GM10847 (cell line): ENCODE results near the gene NUDT1.
A peak's percentile ranks its signal among the peaks of the same experiment; 100 is the strongest.

Experiments
- POLR2A ChIP-seq: IDR thresholded peaks from 2 replicates; pipeline ENCODE4 v1.6.1; 2011; ENCODE audit not compliant: insufficient read length; ENCODE audit errors: extremely low read depth

The NUDT1 gene

DNA sequence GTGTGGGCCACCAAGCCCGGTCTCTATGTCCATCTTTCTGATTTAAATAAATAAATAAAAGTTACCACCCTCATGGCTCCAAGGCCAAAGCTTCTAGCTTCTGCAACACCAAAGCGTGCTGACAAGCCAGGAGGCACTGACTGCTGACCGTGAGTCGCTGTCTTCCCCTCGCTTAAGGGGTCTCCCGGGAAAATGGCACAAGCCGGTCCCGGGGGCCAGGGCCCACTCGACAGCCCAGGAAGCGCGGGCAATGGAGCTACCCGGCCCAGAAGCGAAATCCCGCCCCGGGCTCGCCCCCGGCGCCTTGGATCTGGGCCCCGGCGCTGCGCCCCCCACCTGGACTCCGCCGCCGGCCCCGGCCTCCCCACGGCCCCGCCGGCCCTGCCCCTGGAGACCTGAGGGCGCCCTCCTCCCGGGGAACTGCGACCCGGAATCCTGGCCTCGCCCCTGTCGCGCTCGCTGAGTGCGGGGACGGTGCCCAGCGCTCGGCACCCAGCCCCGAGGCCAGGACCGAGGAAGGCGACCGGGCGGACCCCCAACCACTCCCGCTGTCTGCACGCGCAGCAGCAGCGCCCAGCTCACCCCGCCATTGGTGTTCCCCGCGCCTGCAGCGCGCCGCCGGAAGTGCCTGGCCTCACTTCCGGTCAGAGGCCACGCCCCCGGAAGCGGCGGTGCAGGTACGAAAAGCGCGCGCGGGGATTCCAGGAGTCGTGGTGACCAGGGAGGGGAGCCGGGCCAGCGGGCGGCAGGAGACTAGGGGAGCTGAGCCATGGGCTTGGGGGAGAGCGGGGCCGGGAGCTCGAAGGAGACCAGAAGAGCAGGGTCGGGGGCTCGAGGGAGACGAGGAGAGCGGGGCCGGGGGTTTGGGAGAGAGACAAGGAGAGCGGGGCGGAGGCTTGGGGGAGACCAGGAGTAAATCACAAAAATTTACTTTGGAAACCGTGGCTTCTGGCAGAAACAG lies at the start of gene NUDT1, which contains the start of gene MRM2:
TSS of gene NUDT1 (plus strand) at position 647 of the 961 bp plus-strand sequence. CDS start 2,349 bp downstream, outside the sequence.
TSS of gene MRM2 (minus strand) at position 626 of the 961 bp plus-strand sequence. CDS start at position 590, 36 bp downstream.
- peak; percentile 94 for TF ChIP-seq POLR2A

DNA sequence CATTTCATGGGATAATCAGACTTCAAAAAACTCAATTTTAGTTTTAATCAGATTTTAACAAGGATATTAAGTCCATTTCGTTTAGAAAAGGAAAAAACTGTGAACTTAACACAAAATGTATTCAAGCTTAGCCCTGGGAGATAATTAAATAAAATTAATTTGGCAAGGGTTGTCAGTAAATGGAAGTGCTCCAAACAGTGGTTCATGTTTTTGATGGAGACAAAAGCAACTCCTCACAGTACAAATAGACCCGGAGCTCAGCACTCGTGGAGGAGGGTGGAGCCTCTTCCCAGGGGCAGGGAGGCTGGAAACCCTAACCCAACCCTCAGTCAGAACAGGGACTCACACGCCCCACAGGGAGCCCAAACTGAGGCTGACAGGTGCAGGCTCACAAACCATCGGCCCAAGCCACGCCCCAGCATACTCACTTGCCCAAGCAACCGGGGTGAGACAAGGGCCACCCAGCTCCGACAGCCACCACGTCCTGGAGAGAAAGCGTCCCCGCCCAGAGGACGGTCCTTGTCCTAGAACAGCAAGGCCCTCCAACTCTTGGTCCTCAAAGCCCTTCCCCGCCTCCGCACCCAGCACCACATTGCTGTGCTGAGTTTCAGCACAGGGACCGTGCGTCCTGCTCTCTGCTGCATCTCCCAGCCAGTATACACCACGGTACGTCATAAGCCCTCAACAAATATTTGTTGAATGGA lies 49.0 kb upstream of the NUDT1 start:
- TF ChIP-seq POLR2A: no peak

DNA sequence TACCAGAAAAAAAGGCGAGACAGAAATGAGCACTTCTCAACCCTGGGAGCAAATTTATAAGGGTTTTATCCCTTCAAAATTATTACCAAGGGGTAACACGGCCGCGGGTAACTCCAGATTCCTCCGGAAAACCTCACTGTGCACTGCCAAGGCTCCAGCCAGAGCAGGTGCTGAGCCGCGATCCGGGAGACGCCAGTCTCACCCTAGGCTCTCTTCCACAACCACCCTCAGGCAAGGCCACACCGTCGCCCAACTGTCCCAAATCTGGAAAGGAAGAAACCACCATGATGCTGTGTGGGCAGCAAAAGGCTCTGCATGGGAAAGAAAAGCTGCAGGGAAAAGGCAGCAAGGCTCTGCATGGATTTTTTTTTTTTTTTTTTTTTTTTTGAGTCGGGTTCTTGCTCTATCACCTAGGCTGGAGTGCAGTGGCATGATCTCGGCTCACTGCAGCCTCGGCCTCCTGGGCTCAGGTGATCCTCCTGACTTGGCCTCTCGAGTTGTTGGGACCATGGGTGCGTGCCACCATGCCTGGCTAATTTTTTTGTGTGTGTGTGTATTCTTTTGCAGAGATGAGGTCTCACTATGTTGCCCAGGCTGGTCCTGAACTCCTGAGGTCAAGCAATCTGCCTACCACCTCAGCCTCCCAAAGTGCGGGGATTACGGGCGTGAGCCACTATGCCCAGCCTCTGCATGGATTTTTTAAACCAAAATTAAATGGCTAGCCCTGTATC lies 48.3 kb upstream of the NUDT1 start:
- TF ChIP-seq POLR2A: no peak

- no peak for TF ChIP-seq POLR2A
Measured at GRCh38 chr7:2195400-2196246, 46.4 kb upstream of the NUDT1 start.

GRCh38 chr7:2196381-2197378 lies 45.3 kb upstream of the NUDT1 start:
- TF ChIP-seq POLR2A: no peak

GRCh38 chr7:2197436-2198155 lies 44.4 kb upstream of the NUDT1 start:
- no peak for TF ChIP-seq POLR2A

DNA sequence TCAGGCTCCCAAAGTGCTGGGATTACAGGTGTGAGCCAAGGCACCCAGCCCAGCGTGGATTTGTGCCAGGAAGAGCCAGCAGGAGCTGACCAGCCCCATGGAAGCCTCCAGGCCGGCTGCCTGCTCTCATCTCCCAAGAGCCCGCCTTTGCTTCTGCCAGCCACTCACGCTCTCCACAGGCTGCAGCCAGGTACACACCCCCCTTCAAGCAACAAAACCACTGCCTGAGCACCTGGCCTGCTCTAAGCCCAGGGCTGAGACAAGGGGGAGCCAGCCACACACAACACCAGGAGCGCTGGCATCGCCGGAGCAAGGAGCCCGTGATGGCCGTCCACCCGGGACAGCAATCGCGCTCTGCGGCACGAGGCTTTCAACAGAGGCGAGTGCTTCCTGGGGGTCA lies 43.8 kb upstream of the NUDT1 start:
- TF ChIP-seq POLR2A: no peak

DNA sequence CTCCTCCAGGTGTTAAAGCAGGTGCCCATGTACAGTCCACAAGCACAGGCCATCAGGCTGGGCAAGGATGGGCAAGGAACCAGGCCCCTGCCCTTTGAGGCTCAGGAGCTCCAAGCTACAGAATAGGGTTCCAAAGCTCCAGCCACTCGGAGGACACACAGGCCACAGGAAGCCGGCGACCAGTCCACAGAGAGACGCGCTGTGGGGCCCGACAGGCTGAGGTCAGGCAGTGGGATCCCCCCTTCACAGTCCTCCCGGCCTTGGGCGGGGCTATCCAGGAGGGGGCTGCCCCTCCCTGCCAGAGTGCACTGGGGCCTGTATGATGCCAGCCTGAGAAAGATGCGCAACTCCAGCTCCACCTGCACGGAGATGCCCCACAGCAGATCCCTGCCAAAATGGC lies 43.3 kb upstream of the NUDT1 start:
- TF ChIP-seq POLR2A: no peak

DNA sequence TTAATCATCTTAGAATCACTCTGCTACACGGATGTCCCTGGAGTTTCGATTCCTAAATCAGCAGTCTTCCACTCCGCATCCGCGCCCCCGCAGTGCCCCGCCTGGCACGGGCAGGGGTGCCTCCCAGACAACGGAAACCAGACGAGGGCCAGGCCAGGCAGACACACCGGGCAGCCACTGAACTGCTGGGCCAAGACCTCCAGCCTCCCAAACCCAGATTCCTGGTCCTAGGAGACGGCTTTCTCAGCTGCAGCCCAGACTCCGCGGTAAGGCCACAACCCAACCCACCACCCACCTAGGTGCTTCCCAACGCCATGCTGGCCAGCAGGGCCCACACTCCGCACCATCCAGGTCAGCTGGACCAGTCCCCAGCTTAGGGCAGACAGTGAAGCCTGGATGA lies 42.5 kb upstream of the NUDT1 start:
- TF ChIP-seq POLR2A: no peak

GRCh38 chr7:2199956-2200583 lies 42.0 kb upstream of the NUDT1 start:
- no peak for TF ChIP-seq POLR2A

- no peak for TF ChIP-seq POLR2A
Measured at GRCh38 chr7:2200584-2200980, 41.4 kb upstream of the NUDT1 start.

DNA sequence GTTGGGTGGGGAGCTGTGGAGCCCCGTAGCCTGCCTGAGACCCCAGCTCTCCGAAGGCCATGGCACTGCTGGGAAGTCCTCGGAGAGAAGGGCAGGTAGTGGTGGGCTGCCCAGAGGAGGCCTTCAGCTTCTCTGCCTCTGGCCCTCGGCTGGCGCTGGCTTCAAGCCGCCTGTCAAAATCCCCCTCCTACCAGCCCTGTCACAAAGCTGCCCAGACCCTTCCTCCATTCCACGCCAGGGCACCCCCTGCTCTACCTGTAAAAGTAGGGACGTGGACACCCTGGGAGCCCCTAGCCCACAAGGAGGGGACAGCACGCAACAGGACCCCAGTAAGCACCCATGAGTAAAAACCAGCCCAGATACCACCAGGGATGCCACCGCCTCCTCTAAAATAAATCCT lies 40.9 kb upstream of the NUDT1 start:
- no peak for TF ChIP-seq POLR2A
